GOT3 (cell line): ENCODE measurements around the gene PCCA.

Source experiments
- DNase-seq: peaks from one replicate; lab custom pipeline; 2025; ENCODE audit warnings: mixed read lengths; lab: John Stamatoyannopoulos, UW

PCCA gene

DNA sequence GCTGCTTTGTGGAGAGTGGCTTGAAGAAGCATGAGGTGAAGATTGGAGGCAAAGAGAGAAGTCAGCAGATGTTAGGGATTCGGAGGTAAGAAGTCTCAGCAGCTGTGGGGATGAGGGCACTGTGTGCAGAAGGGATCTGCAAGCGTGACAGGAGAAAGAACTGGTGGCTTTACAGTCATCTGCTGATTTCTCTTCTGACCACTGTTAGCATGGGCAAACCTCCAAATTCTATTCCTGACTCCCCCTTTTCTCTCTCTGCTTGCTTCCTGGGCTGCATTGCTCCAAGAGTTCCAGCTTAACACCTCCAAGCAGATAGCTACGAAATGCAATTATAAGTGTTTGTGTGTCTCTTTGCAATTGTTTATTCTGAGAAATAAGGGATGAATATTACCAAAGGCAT is 340.1 kb downstream of the PCCA start:
- no peak for DNase-seq

DNA sequence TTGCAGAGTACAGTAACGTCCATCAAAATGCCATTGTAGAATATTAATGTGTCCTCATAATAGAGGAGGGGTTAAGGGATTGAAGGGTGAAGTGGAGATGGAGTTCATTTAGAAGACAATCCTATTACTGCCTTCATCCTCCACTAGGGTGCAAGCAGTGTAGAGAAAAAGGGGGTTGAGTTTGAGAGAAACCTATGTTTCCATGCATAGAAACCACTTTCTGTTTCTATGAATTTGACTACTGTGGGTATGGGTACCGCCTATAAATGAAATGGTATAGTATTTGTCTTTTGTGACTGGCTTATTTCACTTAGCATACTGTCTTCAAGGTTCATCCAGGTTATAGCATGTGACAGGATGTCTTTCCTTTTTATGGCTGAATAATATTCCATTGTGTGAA is 343.7 kb downstream of the PCCA start:
- no peak for DNase-seq

DNA sequence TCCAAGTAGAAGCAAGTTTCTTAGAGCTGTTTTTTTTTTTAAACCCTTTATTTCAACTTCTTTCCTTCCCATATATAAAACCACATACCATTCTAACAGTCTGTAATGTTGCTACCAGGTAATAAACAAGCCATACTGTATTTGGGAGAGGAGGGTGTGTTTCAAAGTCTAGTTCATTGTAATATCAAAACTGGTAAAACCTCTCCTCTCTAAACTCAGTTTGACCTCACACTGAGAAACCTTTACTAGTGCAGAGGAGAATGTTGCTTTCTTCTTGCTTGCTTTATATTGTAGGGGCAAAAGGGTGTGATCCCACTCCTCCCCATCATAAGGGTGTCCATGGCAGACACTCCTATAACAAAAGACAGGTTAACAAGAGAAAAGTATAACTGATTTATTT is 344.6 kb downstream of the PCCA start:
- DNase-seq = no peak

DNA sequence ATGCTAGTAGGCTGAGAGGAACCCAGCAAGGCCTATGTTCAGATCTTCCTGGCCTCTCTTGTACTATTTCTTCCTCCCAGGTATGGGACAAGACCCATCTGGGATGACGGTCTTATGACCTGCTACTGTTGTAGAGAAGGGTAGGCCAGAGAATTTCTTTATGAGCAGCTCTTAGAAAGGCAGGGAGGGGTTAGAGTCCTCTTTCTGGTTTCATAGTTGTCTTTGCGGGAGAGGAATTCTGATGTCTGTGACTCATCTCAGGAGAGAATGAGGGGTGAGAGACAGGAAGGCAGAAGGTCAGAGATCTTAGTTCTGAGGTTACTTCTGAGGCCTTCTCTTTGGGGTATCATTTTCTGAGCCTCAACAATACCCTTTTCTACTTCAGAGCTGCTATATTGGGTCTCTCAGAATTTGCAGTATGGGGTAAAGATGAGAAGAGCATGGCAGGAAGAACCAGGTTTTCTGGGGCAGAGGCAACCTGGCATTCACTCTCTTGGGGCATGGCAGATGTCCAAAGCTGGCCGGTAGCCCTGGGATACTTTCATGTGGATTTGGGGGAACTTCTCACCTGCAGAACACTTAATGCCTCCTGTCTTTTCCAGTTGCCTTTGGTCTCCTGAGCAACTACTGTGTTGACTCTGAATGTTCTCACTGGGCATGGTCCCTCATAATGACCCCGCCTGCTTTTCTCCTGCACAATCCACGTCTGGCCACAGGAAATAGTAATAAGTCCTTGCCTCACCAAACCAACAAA is 345.3 kb downstream of the PCCA start:
- DNase-seq = no peak

DNA sequence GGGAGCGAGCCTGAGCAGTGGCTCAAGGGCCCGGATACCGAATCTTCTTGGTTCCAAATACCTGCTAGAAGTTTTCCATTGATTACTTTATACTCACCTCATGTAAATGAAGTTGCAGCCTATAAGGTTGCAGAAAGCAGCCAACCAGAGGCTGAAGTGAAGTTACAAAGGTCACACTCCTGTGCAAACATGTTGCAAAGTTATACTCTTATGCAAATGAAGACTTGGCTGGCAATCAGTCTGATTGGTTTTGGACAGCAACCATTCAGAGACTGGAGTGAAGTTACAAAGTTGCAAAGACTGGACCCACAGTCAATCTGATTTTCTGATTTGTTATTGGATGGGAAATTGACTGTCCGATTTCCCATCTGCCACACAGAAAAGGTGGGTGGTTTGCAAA is 347.2 kb downstream of the PCCA start:
- no peak for DNase-seq

DNA sequence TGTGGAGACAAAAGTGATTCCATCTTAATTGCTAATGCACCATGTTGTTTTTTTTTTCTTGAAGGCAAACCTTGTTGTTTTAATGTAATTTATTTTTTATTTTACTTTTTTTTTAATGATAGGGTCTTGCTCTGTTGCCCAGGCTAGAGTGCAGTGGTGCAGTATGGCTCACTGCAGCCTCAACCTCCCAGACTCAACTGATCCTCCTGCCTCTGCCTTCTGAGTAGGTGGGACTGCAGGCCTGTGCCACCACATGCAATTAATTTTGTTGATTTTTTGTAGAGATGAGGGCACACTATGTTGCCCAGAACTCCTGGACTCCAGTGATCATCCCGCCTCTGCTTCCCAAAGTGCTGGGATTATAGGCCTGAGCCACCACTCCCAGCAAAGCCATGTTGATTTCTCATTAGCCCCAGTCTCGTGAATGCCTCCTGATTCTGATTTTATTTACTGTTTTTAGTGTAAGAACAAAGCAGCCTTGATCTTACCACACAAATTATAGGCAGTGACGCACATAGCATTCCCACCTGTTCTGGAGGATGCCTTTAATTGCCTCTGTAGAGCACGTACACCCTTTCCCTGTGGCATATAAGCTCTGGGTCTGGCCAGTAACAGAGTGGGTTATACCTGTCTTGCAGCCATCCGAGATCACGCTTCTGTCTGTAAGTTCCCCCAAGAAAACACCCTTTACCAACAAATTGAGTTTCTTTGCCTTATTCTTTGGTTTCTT is 349.3 kb downstream of the PCCA start:
- DNase-seq = no peak

DNA sequence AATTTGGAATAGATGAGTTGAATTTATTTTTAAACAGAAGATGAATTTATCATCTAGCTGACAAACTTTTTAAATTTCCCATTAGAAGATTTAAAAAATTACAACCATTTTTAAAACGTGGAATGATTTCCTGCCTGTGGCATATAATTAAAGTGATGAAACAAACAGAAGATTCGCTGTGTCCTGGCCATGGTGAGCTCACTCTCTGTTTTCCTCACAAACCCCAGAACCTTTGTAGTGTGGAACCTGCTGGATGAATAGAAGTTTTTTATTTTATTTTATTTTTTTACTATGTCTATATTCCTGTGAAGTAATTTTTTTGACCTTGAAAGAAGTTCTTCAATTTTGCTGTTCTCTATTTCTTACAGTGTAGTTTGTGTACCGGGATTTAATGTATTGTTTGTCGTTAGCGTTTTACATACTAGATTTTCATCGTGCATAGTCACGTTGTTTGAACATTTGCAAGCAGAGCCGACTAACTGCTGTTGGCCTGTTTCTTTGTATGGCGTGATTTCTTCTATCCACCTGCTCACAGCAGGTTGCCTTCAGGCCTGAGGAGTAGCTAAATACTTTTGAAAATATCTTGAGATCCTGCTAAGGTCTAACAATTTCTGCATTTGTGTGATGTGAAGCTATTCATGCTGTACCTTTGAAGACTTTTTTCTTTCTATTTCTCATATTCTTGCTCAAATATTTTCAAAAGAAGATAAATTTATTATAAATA is 350.5 kb downstream of the PCCA start:
- DNase-seq = no peak

DNA sequence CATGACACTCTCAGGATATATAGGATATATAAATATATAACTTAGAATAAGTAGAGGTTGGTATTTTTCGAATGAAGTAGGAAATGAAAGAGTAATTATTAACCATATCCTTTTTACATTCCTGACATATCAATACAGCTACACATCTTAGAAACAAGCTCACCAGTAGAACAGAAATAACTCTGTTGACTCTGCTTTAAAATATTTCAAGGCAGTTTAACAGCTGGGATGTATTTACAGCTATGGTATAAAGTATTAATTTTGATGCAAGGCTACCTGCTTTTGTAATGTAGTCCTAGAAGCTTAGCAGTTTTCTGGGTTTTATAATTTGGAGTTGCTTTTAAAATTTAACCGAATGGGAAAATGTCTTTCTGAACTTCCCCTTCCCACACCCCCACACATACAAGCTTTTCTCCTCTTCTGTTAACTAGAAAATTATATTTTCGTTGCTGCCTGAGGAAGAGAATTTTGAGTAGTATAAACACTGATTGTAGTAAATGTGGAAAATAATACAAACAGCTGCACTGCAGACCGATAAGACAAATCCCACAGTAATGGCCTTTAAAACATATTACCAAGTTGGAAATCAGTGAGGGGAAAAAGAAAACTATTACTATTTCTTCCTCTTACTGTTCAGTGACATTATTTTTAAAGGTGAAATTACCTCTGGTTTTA is 352.0 kb downstream of the PCCA start:
- DNase-seq = no peak

DNA sequence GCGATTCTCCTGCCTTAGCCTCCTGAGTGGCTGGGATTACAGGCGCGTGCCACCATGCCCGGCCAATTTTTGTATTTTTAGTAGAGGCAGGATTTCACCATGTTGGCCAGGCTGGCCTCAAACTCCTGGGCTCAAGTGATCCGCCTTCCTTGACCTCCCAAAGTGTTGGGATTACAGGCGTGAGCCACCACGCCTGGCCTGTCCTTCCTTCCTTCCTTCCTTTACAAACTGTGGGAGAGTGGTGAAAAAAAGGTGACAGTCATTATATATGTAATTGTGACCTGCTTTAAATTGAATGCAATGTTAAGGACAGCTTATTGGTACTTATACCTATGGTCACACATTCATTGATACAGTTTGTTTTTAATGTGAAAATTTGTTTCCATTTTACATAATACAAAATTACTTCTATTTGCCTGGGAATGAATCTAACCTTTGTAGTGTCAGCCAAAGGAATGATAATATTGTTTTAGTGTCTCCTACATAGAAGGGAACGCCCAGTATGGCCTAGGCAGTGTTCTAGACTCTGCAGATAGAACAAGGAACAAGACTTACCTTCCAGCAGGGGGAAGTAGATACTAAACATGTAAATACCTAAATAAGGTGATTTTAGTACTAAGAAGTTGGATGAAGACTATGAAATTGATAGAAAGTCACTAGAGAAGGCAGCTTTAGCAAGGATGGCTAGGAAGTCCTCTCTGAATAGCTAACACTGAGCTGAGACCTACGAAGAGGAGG is 353.4 kb downstream of the PCCA start:
- no peak for DNase-seq

DNA sequence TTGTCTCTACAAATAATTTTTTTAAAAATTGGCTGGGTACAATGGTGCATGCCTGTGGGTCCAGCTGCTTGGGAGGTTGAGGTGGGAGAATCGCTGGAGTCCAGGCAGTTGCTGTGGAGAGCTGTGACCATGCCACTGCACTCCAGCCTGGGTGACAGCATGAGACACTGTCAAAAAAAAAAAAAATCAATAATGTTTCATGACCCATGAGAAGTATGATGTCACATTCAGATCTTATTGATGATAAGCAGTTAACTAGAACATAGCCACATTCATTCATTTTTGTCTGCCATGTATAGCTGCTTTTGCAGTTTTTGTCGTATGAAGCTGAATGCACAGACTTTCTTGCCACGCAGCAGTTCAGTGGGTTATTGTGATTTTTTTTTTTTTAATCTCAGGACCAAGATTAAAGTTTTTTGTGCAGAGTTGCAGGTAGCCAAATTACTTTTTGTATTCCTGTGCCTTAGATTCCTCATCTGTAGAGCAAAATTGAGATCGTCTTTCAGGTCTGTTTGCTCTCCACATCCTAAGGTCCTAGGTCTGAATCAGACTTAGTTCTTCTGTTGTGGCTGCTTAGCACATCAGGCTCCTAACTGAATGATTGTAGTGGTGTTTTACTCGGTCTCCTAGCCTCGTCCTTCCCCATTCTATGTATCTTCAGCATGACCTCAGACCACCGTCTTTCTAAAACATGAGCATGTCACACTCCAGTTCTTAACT is 354.5 kb downstream of the PCCA start:
- DNase-seq = no peak

DNA sequence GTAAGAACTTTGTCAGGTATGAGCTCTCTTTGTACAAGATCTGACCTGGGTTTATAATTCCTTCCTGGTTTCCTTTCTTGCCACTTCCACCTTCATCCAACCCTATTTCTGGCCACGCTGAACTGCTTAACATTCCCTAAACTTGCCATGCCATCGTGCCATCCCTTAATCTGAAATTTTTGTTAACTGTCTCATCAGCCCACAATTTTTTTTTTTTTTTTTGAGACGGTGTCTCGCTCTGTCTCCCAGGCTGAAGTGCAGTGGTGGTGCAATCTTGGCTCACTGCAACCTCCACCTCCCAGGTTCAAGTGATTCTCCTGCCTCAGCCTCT is 355.1 kb downstream of the PCCA start:
- DNase-seq = no peak

DNA sequence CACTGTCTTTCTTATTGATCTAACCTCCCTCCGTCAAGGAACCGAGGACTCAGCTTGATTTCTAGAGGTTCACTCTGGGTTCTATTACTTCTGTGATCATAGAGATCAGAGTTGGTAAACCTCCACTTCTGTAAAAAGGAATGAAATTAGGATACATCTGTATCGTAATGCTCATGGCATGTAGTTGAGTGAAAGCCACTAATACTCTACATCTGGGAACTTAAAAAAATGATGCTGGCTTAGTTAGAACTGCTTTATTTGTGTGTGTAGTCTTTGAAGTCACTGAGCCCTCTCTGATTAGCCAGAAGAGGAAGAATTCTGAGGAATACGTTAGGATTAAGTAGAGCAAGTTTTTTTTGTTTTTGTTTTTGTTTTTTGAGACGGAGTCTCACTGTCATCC is 358.9 kb downstream of the PCCA start:
- DNase-seq = no peak

DNA sequence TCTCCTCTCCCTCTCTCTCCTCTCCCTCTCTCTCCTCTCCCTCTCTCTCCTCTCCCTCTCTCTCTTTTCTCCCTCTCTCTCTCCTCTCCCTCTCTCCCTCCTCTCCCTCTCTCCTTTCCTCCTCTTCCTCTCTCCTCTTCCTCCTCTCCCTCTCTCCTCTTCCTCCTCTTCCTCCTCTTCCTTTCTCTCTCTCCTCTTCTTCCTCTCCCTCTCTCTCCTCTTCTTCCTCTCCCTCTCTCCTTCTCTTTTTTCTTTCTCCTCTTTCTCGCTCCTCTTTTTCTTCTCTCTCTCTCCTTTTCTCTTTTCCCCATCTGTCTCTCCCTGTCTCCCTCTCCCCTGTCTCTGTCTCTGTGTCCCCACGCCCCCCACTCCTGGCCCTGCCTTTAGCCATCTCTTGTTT is 363.0 kb downstream of the PCCA start:
- no peak for DNase-seq

DNA sequence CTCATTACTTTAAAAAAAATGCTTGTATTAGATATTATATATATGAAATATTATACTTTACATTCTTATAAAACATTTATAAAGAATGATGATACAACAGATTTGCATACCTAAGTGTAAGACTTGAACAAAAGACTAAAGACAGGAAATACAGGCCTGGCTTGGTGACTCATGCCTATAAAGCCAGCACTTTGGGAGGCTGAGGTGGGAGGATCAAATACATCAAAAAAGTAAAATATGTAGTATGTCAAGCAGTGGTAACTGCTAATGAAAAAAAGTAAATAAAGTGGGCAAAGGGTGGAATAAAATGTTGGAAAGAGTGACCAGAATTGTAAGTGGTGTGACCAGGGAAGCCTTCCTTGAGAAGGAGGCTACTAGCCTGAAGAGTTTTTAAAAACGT is 366.0 kb downstream of the PCCA start:
- no peak for DNase-seq

DNA sequence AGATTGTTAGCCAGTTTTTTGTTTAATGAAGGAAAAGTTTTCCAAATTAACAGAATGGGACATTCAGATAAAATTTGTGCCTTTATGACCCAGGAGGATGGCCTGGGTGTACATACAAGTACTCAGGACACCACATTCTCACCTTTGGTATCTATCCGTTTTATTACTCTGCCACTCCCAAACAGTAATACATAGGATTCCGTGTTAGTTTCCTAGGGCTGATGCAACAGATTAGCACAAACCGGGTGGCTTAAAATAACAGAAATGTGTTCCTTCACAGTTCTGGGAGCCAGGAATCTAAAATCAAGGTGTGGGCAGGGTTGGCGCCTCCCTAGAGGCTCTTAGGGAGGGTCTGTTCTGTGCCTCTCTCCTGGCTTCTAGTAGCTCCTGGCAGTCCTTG is 369.8 kb downstream of the PCCA start:
- DNase-seq = no peak

DNA sequence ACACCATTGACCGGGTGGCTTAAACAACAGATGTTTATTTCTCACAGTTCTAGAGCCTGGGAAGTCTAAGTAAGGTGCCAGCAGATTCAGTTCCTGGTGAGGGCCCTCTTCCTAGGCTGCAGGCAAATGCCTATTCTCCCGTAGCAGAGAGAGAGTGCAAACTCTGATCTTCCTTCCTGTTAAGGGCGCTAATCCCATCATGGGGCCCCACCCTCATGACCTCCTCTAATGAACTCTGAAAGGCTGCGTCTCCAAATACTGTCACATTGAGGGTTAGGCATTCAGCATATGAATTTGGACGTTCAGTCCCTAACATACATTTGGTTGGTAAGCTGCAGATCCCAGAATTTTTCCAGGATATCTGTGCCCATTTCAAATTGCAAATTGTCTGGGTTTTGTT is 370.9 kb downstream of the PCCA start:
- DNase-seq = no peak

DNA sequence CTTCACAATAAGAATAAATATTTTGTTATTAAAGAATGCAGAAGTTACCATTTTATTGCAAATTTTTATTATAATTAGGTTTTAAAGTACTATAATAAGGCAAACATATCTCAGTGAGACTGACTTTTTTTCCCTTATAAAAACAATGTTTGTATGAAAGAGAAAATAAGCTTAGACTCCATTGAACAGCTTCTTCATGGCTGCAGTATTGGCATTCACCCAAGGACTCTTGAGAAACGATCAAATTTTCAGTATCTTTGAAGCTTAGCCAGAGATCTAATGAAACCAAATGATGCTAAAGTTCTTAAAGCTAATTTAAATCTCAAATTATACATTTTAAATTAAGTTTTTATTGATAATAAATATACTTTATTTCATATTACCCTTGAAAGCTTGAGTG is 371.4 kb downstream of the PCCA start:
- DNase-seq = no peak

DNA sequence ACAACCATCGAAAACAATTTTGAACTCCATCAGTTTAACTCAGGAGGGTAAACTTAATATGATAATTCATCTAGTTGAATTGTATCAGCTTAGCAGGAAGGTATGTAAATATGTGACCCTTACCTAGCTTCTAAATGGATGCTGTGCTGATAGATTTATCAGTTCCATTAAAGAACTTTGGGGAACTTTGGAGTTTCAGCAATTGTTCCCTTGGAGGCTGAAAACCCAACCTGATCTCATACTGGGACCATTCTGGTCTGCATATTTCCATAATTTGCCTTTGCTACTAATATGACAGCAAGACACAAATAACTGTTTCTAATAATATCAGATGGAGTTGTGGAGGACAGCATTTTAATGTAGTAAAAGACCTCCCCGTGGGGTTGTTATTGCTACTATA is 371.9 kb downstream of the PCCA start:
- no peak for DNase-seq

DNA sequence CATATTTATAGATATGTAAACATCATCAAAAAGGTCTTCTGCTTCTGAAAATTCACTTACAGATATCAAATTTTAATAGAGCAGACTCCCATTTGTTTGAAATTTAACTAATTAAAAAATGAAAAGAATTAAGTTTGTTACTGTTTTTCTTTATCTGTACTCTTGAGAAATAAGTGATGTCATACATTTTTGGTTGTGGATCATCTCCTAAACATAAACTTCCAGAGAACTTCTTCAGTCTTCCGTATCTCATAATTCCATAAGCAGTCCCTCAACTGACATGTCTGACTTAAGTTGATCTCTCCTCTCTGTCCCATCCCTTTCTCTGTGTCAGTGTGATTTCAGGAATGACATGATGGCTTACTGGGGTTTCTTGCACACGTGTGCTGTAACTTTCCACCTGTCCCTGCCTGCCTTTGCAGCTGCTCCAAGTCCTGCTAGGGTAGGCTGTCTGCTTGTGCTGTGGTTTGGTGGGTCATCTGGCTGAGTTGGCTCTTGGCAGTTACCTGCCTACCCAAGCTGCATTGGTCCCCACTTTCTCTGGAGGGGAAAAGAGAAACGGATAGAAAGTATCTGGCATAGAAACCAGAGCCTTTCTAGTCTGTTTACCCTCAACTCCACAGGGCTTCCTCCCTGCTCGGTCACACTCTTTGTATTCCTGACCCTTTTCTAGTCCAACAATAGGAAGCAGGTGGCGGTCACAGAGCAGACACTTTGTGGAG is 372.6 kb downstream of the PCCA start:
- no peak for DNase-seq

DNA sequence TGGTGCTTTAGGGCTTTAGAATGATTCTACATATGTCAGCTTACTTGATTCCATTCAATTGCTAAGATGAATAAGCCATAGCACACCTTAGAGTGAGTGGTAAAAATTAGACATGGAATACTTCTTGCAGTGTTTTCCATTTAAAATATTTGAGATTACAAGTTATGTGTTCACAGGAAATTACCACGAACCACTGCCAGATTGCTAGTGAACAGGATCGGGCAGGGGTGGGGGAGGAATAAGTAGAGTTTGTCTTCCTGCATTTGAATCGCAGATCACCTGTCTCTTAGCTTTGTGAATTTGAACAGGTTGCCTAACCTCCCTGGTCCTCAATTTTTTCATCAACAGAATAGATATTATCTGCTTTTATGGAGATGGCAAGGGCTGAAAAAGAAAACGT is 375.1 kb downstream of the PCCA start:
- DNase-seq = no peak

DNA sequence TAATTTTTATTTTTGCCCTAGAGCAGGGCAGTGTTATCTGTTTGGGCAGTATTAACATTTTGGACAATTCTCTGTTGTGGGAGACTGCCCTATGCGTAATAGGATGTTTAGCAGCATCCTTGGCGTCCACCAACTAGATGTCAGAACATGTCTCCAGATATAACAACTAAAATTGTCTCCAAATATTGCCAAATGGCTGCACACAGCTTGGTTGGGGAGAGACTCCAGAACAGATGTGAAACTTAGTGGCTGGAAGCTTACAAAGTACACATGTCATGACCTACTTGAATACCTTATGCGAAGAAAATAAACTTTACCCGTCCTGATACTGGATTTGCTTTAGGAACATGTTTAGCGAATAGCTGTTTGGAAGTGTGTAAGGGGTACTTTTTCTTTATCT is 376.7 kb downstream of the PCCA start:
- no peak for DNase-seq
